ENCODE data around the gene AGK.

Gene AGK

DNA sequence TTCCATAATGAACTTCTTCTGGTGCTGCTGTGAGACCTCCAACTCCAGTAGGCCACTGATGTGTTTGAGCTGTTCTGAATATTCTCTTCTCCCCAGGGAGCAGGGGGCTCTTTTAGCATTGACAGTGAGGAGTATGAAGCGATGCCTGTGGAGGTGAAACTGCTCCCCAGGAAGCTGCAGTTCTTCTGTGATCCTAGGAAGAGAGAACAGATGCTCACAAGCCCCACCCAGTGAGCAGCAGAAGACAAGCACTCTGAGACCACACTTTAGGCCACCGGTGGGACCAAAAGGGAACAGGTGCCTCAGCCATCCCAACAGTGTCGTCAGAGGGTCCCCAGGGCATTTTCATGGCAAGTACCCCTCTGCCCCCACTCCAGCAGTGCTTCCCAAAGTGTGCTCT lies 101.5 kb downstream of the AGK start:
- Histone ChIP-seq H3K36me3 (ENCODE audit: control insufficient read depth, insufficient read depth, low read length) (no peaks in the 10 kb centered on the region), H3K9me3 (ENCODE audit: control insufficient read depth, insufficient read depth, low read length) (no peaks in the 10 kb centered on the region), H3K4me3 (ENCODE audit: low read depth, low read length) (no peak overlapping the region), H3K4me1 (ENCODE audit: control insufficient read depth, insufficient read depth, low read length) (no peaks in the 10 kb centered on the region), H3K9ac (ENCODE audit: low read depth, low read length) (no peak overlapping the region), H3K27me3 (ENCODE audit: control insufficient read depth, insufficient read depth, low read length) (no peaks in the 10 kb centered on the region)

DNA sequence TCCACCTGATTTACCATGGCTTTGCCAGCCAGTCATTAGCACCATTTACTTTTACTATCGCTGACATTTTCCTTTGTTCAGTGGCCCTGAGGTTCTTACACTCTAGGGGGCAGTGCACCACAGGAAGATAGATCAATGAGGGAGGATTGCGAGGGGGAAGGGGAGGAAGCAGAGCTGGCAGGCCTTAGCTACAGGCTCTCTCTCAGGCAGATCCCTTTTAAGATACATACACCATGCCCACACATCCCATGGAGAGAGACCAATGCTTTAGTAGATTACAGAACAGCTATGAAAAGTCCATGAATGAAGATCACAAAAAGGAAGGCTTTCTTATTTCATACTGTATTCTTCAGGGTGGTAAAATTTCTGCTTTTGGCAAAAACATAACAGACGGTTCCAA lies 103.3 kb downstream of the AGK start:
- Histone ChIP-seq H3K9ac (ENCODE audit: low read depth, low read length) (no peak overlapping the region), H3K36me3 (ENCODE audit: control insufficient read depth, insufficient read depth, low read length) (no peaks in the 10 kb centered on the region), H3K4me3 (ENCODE audit: low read depth, low read length) (no peak overlapping the region)

DNA sequence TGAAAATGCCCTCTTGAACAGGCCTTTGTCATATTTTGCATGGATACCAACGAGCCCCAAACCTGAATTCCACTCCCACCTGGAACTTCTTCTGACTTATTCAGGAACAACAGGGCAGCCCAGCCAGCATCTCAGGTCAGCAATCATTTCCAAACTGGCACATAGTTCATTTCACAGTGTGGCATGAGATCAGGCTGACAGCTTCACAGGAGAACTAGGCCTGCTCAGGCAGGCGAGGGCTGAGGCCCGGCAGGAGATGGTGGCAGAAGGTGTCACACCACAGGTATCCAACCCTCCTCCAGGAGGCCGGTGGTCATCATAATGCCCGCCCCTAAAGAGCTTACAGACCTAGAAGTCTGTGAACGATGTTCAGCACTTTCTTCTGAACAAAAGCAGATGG lies 108.3 kb downstream of the AGK start:
- Histone ChIP-seq H3K27me3 (ENCODE audit: control insufficient read depth, insufficient read depth, low read length) (no peaks in the 10 kb centered on the region), H3K4me3 (ENCODE audit: low read depth, low read length) (no peak overlapping the region), H3K9ac (ENCODE audit: low read depth, low read length) (no peak overlapping the region), H3K4me1 (ENCODE audit: control insufficient read depth, insufficient read depth, low read length) (no peaks in the 10 kb centered on the region), H3K9me3 (ENCODE audit: control insufficient read depth, insufficient read depth, low read length) (no peaks in the 10 kb centered on the region), H3K36me3 (ENCODE audit: control insufficient read depth, insufficient read depth, low read length) (peaks cover 6% of the 10 kb centered on the region)

More for the DNA sequence above, 103.3 kb downstream of the AGK start:
- H3K4me1 ChIP-seq (ENCODE audit: control insufficient read depth, insufficient read depth, low read length): no peaks in the 10 kb centered on the region
- no peaks in the 10 kb centered on the region for H3K9me3 ChIP-seq (ENCODE audit: control insufficient read depth, insufficient read depth, low read length)
- no peaks in the 10 kb centered on the region for H3K27me3 ChIP-seq (ENCODE audit: control insufficient read depth, insufficient read depth, low read length)

DNA sequence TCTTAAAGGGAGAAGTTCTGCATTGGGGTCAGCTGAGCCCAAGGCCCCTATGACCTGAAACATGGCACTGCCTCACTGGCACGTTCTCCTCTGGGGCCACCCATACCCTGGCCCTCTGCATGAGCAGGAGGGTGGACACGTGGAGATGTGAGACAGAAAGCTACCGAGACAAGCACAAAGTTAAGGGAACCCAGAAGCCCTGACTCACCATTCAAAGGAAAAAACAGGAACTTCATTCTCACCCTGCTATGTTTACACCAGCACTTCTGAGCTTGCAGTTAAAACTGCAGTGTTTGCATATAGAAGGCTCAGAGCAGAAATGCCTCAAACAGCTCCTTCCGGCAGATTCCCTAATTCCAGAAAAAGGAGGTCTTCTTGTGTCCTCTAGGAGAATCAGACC lies 109.0 kb downstream of the AGK start:
- H3K36me3 ChIP-seq (ENCODE audit: control insufficient read depth, insufficient read depth, low read length): peaks cover 6% of the 10 kb centered on the region
- no peak overlapping the region for H3K4me3 ChIP-seq (ENCODE audit: low read depth, low read length)
- H3K9me3 ChIP-seq (ENCODE audit: control insufficient read depth, insufficient read depth, low read length): no peaks in the 10 kb centered on the region
- no peak overlapping the region for H3K9ac ChIP-seq (ENCODE audit: low read depth, low read length)
- no peaks in the 10 kb centered on the region for H3K27me3 ChIP-seq (ENCODE audit: control insufficient read depth, insufficient read depth, low read length)
- no peaks in the 10 kb centered on the region for H3K4me1 ChIP-seq (ENCODE audit: control insufficient read depth, insufficient read depth, low read length)

DNA sequence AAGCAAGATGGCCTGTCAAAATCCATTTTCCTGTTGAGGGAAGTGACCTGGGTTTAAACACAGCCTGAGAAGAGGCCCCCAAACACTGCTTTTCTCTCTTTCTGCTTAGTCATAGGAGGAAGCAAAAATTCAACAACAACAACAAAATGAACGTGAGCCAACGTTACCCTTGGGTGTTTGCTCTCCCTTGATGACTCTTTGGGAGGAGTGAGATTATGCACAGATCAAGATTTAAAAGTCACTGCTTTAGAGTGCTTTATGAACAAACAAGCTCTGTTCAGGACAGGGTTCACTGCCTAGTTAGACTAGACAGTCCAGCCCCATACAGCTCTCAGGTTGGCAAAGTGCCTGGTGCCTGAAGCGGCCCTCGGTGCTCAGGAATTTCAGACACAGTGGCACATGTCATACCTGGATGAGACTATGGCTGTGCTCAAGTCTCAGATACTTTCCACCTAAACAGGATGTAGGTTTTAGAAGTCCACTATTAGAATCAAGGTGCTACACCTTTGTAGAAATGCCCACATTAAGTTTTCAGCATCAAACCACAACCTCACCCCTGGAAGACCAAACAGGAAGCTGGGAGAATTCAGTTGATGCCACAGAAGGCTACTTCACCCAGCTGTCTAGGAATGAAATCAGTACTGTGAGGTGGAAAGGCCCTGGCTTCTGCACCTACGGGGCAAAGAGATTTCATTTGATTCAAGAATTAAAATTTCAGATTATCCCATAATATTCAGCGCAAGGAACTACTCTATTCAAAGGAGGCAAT lies 112.1 kb downstream of the AGK start:
- H3K9ac ChIP-seq (ENCODE audit: low read depth, low read length): no peak overlapping the region

DNA sequence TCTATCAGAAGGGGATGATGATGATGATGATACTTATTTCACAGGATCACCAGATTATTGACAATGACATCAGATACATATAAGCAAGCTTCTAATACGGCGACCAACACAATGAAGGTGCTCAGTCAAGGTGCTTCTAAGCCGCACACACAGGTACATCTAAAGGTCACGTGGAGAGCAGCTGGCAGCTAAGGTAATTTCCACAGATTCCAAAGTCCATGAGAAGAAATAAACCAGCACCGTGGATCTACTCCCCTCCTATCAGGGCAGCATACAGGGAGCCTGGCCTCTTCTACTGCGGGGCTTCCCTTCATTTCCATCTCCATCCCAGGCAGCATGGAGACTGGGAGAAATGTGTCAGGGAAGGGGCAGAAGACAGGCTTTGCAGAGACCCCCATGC lies 113.2 kb downstream of the AGK start:
- Histone ChIP-seq H3K4me1 (ENCODE audit: control insufficient read depth, insufficient read depth, low read length) (no peaks in the 10 kb centered on the region), H3K27me3 (ENCODE audit: control insufficient read depth, insufficient read depth, low read length) (no peaks in the 10 kb centered on the region), H3K36me3 (ENCODE audit: control insufficient read depth, insufficient read depth, low read length) (peaks cover 6% of the 10 kb centered on the region), H3K4me3 (ENCODE audit: low read depth, low read length) (no peak overlapping the region), H3K9ac (ENCODE audit: low read depth, low read length) (no peak overlapping the region), H3K9me3 (ENCODE audit: control insufficient read depth, insufficient read depth, low read length) (no peaks in the 10 kb centered on the region)

More for the DNA sequence above, 112.1 kb downstream of the AGK start:
- Histone ChIP-seq H3K27me3 (ENCODE audit: control insufficient read depth, insufficient read depth, low read length) (no peaks in the 10 kb centered on the region), H3K4me1 (ENCODE audit: control insufficient read depth, insufficient read depth, low read length) (no peaks in the 10 kb centered on the region), H3K4me3 (ENCODE audit: low read depth, low read length) (no peak overlapping the region), H3K36me3 (ENCODE audit: control insufficient read depth, insufficient read depth, low read length) (peaks cover 6% of the 10 kb centered on the region), H3K9me3 (ENCODE audit: control insufficient read depth, insufficient read depth, low read length) (no peaks in the 10 kb centered on the region)

DNA sequence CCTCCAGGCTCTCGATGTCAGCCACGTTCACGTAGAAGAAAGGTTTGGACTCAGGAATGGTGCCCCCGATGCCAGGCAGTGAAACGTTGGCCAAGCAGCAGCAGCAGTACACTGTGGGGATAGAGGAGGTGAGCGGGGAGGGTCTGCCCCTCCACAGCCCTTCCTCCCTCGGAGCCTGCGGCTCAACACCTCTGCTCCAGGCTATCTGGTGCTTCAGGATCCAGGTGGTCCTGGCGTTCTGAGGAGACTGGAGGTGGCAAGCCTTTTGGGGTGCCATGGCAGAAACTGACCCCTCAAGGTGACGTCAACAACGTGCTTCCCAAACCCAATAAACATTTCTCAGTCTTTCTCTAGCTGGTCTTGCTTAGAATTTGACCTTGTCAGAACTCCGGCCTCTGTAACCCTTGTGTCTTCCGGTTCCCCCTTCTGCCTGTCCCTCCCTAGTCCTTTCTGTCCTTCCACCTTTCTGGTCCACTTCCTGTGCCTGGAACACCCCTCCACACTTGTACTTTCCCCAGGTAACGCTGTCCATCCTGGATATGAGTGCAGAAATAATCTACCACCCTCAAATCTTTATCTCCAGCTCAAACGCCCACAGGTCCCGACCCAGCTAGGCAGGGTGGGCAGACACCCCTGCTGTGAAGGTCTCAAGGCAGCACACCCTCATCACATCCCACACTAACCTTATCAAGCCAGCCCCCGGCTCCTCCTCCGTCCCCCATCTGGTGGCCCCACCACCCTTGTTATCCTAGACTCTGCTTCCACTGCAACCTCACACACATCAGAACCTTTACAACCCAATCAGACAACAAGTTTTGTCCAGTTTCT lies 114.2 kb downstream of the AGK start:
- Histone ChIP-seq H3K4me1 (ENCODE audit: control insufficient read depth, insufficient read depth, low read length) (no peaks in the 10 kb centered on the region), H3K27me3 (ENCODE audit: control insufficient read depth, insufficient read depth, low read length) (no peaks in the 10 kb centered on the region), H3K9me3 (ENCODE audit: control insufficient read depth, insufficient read depth, low read length) (no peaks in the 10 kb centered on the region), H3K9ac (ENCODE audit: low read depth, low read length) (no peak overlapping the region), H3K4me3 (ENCODE audit: low read depth, low read length) (no peak overlapping the region), H3K36me3 (ENCODE audit: control insufficient read depth, insufficient read depth, low read length) (peaks cover 2% of the 10 kb centered on the region)

DNA sequence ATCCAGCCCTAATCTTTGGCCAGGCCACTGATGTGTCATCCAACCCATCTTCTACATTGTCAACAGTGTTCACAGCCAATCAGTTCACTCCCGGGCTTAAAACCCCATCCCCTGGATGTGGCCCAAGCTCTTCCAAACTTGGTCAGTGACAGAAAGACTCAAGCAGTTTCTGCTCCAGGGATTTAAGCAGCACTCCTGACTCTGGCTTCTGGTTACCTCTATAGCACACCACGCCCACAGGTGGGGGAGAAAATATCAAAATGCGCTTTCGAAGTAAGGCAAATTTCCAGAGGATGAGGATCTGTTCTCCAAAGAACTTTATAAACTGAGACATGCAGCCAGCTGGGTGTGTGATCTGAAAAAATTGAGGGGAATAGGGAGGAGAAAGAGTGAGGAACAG lies 114.9 kb downstream of the AGK start:
- Histone ChIP-seq H3K27me3 (ENCODE audit: control insufficient read depth, insufficient read depth, low read length) (no peaks in the 10 kb centered on the region), H3K9ac (ENCODE audit: low read depth, low read length) (no peak overlapping the region), H3K9me3 (ENCODE audit: control insufficient read depth, insufficient read depth, low read length) (no peaks in the 10 kb centered on the region), H3K4me1 (ENCODE audit: control insufficient read depth, insufficient read depth, low read length) (no peaks in the 10 kb centered on the region), H3K4me3 (ENCODE audit: low read depth, low read length) (no peak overlapping the region), H3K36me3 (ENCODE audit: control insufficient read depth, insufficient read depth, low read length) (peaks cover 2% of the 10 kb centered on the region)

DNA sequence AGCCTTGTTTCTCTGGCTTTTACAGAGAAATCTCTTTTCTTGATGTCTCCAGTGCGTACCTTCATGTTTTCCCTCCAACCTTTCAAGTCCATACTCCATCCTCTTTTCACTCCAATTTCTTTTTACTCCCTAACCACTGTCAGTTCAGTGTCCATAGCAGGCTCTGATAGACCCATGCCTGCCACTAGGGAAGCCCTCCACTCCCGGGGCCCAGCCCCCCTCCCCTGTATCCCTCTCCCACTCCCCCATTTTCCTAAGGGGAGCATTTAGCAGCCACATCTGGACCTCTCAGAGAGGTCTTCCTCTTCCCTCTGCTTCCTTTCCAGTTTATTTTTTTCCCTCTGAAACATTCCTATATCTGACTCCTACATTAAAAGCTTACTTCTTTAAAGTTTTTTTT lies 117.6 kb downstream of the AGK start:
- no peaks in the 10 kb centered on the region for H3K27me3 ChIP-seq (ENCODE audit: control insufficient read depth, insufficient read depth, low read length)
- H3K4me3 ChIP-seq (ENCODE audit: low read depth, low read length): no peak overlapping the region
- H3K4me1 ChIP-seq (ENCODE audit: control insufficient read depth, insufficient read depth, low read length): no peaks in the 10 kb centered on the region
- H3K9ac ChIP-seq (ENCODE audit: low read depth, low read length): no peak overlapping the region
- H3K36me3 ChIP-seq (ENCODE audit: control insufficient read depth, insufficient read depth, low read length): no peaks in the 10 kb centered on the region
- no peaks in the 10 kb centered on the region for H3K9me3 ChIP-seq (ENCODE audit: control insufficient read depth, insufficient read depth, low read length)

DNA sequence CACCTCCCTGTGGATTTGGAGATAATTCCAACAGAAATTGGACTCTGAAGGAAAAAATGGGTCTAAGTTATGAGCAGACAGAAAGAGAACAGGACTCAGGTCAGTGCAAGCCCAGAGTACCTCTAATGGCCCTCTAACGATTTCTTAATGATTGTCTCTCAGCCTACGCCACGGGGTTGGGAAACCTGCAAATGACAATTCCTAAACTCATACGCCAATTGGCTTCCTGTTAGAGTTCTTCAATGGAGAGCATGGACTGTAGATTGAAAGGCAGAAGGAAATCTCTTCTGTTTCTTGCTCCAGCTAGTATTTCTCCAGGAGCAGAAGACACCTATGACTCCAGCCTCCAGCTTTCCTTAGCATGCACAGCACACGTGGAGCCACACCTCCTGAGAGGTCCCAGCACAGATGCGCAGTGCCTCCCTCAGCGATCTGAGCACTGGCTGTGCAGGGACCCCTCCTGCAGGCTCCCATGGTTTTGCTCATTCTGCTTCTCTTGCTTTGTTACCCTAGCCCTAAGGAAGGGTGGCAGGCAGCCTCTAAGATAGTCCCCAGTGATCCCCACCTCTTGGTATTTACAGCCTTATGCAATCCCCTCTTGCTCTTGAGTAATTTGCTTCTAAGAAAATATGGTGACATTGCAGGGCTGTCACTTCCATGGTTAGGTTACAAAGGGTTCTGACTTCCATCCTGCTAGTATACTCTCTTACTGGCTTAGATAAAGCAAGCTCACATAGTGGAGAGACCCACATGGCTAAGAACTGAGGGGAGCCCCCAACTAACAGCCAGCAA lies 120.7 kb downstream of the AGK start:
- H3K9ac ChIP-seq (ENCODE audit: low read depth, low read length): no peak overlapping the region
- H3K36me3 ChIP-seq (ENCODE audit: control insufficient read depth, insufficient read depth, low read length): no peaks in the 10 kb centered on the region
- no peaks in the 10 kb centered on the region for H3K9me3 ChIP-seq (ENCODE audit: control insufficient read depth, insufficient read depth, low read length)
- H3K27me3 ChIP-seq (ENCODE audit: control insufficient read depth, insufficient read depth, low read length): no peaks in the 10 kb centered on the region
- H3K4me1 ChIP-seq (ENCODE audit: control insufficient read depth, insufficient read depth, low read length): peaks cover 3% of the 10 kb centered on the region
- no peak overlapping the region for H3K4me3 ChIP-seq (ENCODE audit: low read depth, low read length)

DNA sequence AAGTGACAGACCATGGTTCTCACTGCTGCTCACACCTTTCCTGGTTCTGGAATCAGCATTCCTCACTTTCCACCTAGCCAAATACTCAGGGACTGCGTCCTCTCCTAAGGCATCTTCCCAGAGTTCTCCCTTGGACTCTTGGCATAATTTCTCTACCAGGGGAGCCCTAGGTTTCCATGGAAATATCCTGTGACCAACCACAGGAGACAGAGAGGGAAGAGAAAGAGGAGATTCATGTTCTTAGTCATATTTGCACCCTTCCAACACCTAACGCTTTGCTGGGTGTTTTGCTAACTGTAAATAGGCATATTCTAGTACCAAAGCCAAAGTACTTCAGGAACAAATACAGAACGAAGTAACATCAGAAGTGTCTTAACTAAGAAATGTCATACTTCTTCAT lies 122.1 kb downstream of the AGK start:
- no peaks in the 10 kb centered on the region for H3K27me3 ChIP-seq (ENCODE audit: control insufficient read depth, insufficient read depth, low read length)

More for the DNA sequence above, 122.1 kb downstream of the AGK start:
- no peak overlapping the region for H3K4me3 ChIP-seq (ENCODE audit: low read depth, low read length)
- peaks cover 3% of the 10 kb centered on the region for H3K4me1 ChIP-seq (ENCODE audit: control insufficient read depth, insufficient read depth, low read length)
- no peaks in the 10 kb centered on the region for H3K36me3 ChIP-seq (ENCODE audit: control insufficient read depth, insufficient read depth, low read length)
- no peaks in the 10 kb centered on the region for H3K9me3 ChIP-seq (ENCODE audit: control insufficient read depth, insufficient read depth, low read length)
- no peak overlapping the region for H3K9ac ChIP-seq (ENCODE audit: low read depth, low read length)
